Ascending aorta (tissue), 2 donors: ENCODE data around the gene POLD4. TPM values are rescaled to one million over a fixed set of nuclear protein-coding genes. Genes with fewer than 3 reads are reported as not detected.
A peak's percentile ranks its signal among the peaks of the same experiment; 100 is the strongest.

ENCODE experiments used
- DNase-seq, 2 donors: peaks; one replicate each; pipeline ENCODE4 v3.0.0-alpha.2; 2019; ENCODE audit warnings: low spot score in 2 of 2
- H3K27ac ChIP-seq, 2 donors: fragments of 200-600 bp; sonication (generic); one replicate each; pipeline ENCODE4 v1.5.1; 2016 to 2017; ENCODE audit warnings: mild to moderate bottlenecking in 1 of 2
- H3K27me3 ChIP-seq: fragments of 200-600 bp; sonication (generic); one replicate; pipeline ENCODE4 v1.5.1; 2017
- H3K36me3 ChIP-seq, 2 donors: fragments of 200-600 bp; sonication (generic); one replicate each; pipeline ENCODE4 v1.5.1; 2016
- H3K4me1 ChIP-seq, 2 donors: fragments of 200-600 bp; sonication (generic); one replicate each; pipeline ENCODE4 v1.5.1; 2016 to 2017; ENCODE audit warnings: mild to moderate bottlenecking in 1 of 2
- H3K4me3 ChIP-seq, 2 donors: fragments of 200-600 bp; sonication (generic); one replicate each; pipeline ENCODE4 v1.5.1; 2016 to 2017; ENCODE audit warnings: mild to moderate bottlenecking in 1 of 2
- H3K9me3 ChIP-seq, 2 donors: fragments of 200-600 bp; sonication (generic); one replicate each; pipeline ENCODE4 v1.5.1; 2016
- intact Hi-C: fragments of 100-400 bp; cut with DNase I; formaldehyde crosslinking; loops from one replicate; pipeline ENCODE4 v1.15.1; 2023
- total RNA-seq: library from RNA; depleted of rRNA; stranded (reverse); fragments of >200 nt; gene quantifications from one replicate; pipeline ENCODE4 v1.1.0, GENCODE V29; 2016
- TF ChIP-seq, protein P1 (sequence below), 3 experiments: fragments of 200-600 bp in 2 of 3; fragments of 450-650 bp in 1 of 3; sonication (generic) in 2 of 3; IDR thresholded peaks; one replicate each; pipeline ENCODE4 v1.5.1; 2016 to 2019; ENCODE audit warnings: antibody characterized with exemption in 3 of 3, mild to moderate bottlenecking in 1 of 3, moderate library complexity in 1 of 3

Gene POLD4
- total RNA-seq, 1 donor from 2014 or later = 107 TPM

DNA sequence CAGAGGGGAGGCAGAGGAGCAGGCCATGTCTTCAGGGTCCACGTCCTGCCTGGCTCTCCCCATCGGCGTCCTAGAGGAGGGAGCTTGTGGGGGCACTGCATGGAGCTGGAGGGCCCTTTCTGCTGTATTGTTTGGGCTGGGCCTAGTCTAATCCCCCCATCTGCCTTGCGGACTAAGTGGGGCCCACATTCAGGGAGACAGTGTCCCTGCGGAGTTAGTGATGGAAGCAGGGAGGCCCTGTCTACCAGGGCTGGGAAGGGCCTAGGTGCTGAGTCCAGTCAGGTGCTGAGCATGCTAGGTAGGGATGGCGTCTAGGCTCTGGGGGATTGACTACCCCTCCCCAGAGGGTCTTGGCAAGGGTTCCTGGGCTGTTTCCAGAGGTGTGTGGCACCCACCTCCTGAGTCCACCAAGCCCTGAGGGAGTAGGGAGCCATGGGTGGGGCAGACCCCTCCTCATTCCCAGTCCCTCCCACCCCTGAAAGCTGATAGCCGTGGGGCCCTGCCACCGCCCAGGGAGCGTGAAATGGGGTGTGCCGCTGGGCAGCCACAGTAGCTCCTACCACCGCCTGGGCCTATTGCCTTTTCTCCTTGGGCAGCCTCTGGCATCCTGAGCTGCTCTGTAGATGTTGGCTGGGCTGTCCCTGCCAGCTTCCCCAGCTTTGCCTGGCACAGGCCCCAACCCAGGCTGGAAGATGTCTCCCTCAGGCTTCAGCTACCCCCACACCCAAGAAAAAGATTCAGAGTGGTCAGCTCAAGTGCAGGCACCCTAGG lies 1.9 kb upstream of the POLD4 start:
- Histone ChIP-seq H3K36me3 (no peaks in the 10 kb centered on the region), H3K27ac (peak overlapping the region; percentile 98 to 99), H3K4me1 (peaks cover 26 to 60% of the 10 kb centered on the region in 2 donors), H3K27me3 (no peaks in the 10 kb centered on the region), H3K9me3 (no peaks in the 10 kb centered on the region), H3K4me3 (peak overlapping the region in 1 of 2 donors; percentile 2)
- DNase-seq = no peak
- TF ChIP-seq, protein P1, sequence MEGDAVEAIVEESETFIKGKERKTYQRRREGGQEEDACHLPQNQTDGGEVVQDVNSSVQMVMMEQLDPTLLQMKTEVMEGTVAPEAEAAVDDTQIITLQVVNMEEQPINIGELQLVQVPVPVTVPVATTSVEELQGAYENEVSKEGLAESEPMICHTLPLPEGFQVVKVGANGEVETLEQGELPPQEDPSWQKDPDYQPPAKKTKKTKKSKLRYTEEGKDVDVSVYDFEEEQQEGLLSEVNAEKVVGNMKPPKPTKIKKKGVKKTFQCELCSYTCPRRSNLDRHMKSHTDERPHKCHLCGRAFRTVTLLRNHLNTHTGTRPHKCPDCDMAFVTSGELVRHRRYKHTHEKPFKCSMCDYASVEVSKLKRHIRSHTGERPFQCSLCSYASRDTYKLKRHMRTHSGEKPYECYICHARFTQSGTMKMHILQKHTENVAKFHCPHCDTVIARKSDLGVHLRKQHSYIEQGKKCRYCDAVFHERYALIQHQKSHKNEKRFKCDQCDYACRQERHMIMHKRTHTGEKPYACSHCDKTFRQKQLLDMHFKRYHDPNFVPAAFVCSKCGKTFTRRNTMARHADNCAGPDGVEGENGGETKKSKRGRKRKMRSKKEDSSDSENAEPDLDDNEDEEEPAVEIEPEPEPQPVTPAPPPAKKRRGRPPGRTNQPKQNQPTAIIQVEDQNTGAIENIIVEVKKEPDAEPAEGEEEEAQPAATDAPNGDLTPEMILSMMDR (IDR thresholded peaks at IDR 0.05) = no peak
- intact Hi-C loops = no loop called here

DNA sequence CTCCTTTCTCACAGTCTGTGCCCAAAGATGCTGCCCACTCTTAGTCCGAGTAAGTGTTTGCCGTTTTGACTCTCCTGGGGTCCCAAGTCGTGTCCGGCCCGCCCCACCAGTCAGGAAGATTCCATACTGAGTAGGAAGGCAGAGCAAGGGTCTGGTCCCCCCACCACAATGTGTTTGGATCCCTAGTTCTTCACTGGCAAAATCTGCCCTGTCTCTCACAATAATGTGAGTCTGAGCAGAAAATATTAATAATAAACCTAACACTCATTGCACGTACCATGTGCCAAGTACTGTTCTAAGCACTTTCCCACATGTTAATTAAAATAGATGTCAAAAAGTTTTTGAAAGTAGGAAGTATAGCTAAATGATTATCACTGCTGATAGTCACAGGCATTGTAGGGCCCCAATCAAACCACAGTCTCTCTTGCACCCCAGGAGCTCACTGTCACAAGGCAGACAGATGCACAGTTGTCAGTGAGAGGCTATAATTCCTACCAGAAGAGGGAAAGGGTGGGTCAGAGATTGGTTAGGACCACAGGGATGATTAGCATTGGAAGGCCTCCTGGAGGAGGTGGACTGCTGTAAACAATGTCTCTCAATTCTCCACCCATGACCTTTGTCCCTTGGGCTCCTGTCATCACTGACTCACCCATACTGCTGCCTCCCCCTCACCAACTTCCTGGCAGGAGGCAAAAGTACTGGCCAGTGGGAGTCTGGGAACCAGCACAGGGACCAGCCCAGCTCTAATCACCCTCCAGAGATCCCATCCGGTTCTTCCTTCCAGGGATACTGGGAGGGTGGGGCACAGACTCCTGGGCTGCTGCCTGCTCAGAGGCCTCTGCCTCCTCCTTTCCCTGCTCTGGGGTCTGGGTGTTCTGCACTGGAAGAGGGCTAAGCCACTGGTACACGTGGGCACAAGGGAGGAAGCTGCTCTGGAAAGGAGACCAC lies 1.0 kb upstream of the POLD4 start:
- Histone ChIP-seq H3K27ac (peak overlapping the region; percentile 98 to 99), H3K4me3 (peak overlapping the region; percentile 20 to 80), H3K27me3 (no peaks in the 10 kb centered on the region), H3K9me3 (no peaks in the 10 kb centered on the region), H3K4me1 (peaks cover 26 to 60% of the 10 kb centered on the region in 2 donors), H3K36me3 (no peaks in the 10 kb centered on the region)
- TF ChIP-seq, protein P1 (IDR thresholded peaks at IDR 0.05) = no peak
- intact Hi-C loops = no loop called here
- peak; percentile 74 to 97 for DNase-seq

DNA sequence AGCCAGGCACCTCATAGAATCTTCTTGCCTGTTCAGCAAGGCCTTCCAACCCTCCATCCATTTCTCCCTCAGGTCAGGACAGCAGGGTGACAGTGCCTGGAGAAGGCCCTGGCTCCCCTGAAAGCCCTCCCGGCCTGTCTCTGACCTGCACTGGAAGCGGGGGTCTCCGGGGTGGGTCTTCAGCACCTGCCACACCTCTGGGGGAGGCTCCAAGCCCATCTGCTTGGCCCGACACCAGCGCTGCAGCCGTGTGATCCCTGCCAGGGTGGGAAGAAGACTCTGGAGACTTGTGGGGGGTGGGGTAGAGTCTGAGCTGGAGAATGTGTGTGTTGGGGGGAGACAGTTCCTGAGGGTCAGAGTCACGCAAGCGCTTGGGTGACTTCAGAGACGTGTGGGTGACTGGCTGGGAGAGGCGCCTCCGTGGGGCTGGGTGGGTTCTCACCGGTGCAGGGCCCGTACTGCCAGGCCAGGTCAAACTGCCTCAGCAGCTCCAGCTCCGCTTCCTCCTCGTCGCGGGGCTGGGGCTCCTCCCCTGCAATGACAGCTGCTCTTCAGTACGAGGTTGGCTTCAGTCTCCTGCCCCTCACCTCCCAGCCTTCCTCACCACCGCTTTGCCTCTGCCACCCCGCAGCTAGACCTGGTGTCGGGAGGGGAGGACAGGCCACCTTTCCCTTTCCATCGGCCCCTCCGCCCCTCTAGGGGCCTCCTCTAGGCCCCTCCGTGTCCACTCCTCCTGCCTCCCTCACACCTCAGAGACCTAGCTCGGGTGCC lies 615 bp downstream of the POLD4 start:
- Histone ChIP-seq H3K27me3 (no peaks in the 10 kb centered on the region), H3K9me3 (no peaks in the 10 kb centered on the region), H3K36me3 (no peaks in the 10 kb centered on the region), H3K4me1 (peaks cover 26 to 56% of the 10 kb centered on the region in 2 donors), H3K4me3 (peak overlapping the region; percentile 68 to 80), H3K27ac (peak overlapping the region; percentile 98 to 99)
- intact Hi-C loops = loop anchor here (1.0 to 2.0 kb wide), 3 partner anchors 22 to 234 kb away; partner anchors contain the start of genes KDM2A and PITPNM1
- DNase-seq = no peak
- TF ChIP-seq, protein P1 (IDR thresholded peaks at IDR 0.05) = no peak

- Histone ChIP-seq H3K9me3 (no peaks in the 10 kb centered on the region), H3K27me3 (no peaks in the 10 kb centered on the region), H3K4me1 (peaks cover 20 to 44% of the 10 kb centered on the region in 2 donors), H3K27ac (peak overlapping the region; percentile 98 to 99), H3K36me3 (no peaks in the 10 kb centered on the region), H3K4me3 (peak overlapping the region; percentile 68 to 80)
- TF ChIP-seq, protein P1 (IDR thresholded peaks at IDR 0.05) = peak; percentile 87 to 92 (median 88)
- intact Hi-C loops = loop anchor here (1.0 to 2.0 kb wide), 2 partner anchors 31 to 233 kb away; partner anchors contain the start of gene KDM2A
- DNase-seq = peak in 1 of 2 donors; percentile 84
Measured at GRCh38 chr11:67351275-67352005, 1.9 kb downstream of the POLD4 start.
